Measurements from ENCODE around the gene NDUFAB1. TPM values are rescaled to one million over a fixed set of nuclear protein-coding genes. Genes with fewer than 3 reads are reported as not detected.

Gene NDUFAB1
- total RNA-seq, 1 donor from 2014 or later: 66.7 TPM

- Mint-ChIP-seq H3K9me3 (no peaks in the 10 kb centered on the region), H3K36me3 (peaks cover 22% of the 10 kb centered on the region), H3K4me3 (no peak overlapping the region), H3K27ac (no peak overlapping the region), H3K27me3 (ENCODE audit: low read depth) (no peaks in the 10 kb centered on the region), H3K4me1 (no peaks in the 10 kb centered on the region)
- TF ChIP-seq, protein P1, sequence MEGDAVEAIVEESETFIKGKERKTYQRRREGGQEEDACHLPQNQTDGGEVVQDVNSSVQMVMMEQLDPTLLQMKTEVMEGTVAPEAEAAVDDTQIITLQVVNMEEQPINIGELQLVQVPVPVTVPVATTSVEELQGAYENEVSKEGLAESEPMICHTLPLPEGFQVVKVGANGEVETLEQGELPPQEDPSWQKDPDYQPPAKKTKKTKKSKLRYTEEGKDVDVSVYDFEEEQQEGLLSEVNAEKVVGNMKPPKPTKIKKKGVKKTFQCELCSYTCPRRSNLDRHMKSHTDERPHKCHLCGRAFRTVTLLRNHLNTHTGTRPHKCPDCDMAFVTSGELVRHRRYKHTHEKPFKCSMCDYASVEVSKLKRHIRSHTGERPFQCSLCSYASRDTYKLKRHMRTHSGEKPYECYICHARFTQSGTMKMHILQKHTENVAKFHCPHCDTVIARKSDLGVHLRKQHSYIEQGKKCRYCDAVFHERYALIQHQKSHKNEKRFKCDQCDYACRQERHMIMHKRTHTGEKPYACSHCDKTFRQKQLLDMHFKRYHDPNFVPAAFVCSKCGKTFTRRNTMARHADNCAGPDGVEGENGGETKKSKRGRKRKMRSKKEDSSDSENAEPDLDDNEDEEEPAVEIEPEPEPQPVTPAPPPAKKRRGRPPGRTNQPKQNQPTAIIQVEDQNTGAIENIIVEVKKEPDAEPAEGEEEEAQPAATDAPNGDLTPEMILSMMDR (IDR thresholded peaks at IDR 0.05; ENCODE audit: unreplicated experiment): no peak
- no peak for DNase-seq (ENCODE audit: low spot score in 2 of 2, unreplicated experiment in 2 of 2)
Measured at GRCh38 chr16:23573817-23574216, 22.3 kb downstream of the NDUFAB1 start.

- no peak for DNase-seq (ENCODE audit: low spot score in 2 of 2, unreplicated experiment in 2 of 2)
- Mint-ChIP-seq H3K9me3 (no peaks in the 10 kb centered on the region), H3K4me3 (no peak overlapping the region), H3K27ac (no peak overlapping the region), H3K27me3 (ENCODE audit: low read depth) (no peaks in the 10 kb centered on the region), H3K36me3 (peaks cover 29% of the 10 kb centered on the region), H3K4me1 (no peaks in the 10 kb centered on the region)
- TF ChIP-seq, protein P1 (IDR thresholded peaks at IDR 0.05; ENCODE audit: unreplicated experiment): no peak
Measured at GRCh38 chr16:23572394-23572793, 23.7 kb downstream of the NDUFAB1 start.

DNA sequence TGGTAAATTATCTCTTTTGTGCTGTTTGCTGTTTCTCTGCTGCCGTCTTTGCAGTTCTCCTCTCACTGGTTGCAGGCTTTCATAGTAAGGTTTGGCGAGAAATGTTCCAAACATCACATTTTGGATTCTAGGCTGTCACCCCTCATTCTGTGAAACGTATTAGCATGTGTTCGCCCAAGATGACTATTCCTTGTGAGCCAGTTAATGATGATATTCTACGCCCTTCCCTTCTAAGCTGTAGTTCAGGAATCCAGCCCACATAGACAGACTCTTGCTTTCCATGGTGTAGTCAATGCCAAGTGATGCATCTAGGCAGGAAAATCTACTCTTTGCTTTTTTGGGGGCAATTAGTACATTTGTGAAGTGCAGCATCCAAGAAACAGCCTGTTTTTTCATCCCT lies 24.2 kb downstream of the NDUFAB1 start:
- Mint-ChIP-seq H3K36me3 (peaks cover 34% of the 10 kb centered on the region), H3K27ac (no peak overlapping the region), H3K9me3 (no peaks in the 10 kb centered on the region), H3K4me1 (no peaks in the 10 kb centered on the region), H3K27me3 (ENCODE audit: low read depth) (no peaks in the 10 kb centered on the region), H3K4me3 (no peak overlapping the region)
- DNase-seq (ENCODE audit: low spot score in 2 of 2, unreplicated experiment in 2 of 2): no peak
- TF ChIP-seq, protein P1 (IDR thresholded peaks at IDR 0.05; ENCODE audit: unreplicated experiment): no peak

GRCh38 chr16:23570992-23571632 lies 25.0 kb downstream of the NDUFAB1 start:
- H3K36me3 Mint-ChIP-seq: peaks cover 38% of the 10 kb centered on the region
- H3K27me3 Mint-ChIP-seq (ENCODE audit: low read depth): no peaks in the 10 kb centered on the region
- no peaks in the 10 kb centered on the region for H3K9me3 Mint-ChIP-seq
- H3K27ac Mint-ChIP-seq: peak overlapping the region; percentile 53
- H3K4me3 Mint-ChIP-seq: no peak overlapping the region
- TF ChIP-seq, protein P1 (IDR thresholded peaks at IDR 0.05; ENCODE audit: unreplicated experiment): no peak
- no peak for DNase-seq (ENCODE audit: low spot score in 2 of 2, unreplicated experiment in 2 of 2)
- H3K4me1 Mint-ChIP-seq: no peaks in the 10 kb centered on the region

DNA sequence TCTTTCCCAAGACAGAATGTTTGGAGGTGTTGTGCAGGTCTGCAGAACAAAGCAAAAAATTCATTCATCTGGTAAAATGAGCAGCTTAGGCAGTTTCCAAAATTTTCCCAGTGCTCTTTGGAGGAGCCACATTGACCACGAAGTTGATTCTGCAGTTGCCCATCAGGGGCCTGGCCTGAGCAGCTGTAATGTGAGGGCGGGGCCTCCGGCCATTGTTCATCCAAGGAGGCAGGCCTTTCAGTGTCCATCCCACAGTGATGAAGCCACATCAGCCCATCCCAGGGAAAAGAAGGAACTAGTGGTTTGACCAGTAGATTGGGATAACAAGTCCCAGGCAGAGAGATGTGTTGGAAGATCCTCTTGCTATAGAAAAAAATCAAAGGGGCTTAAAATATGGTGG lies 28.5 kb downstream of the NDUFAB1 start:
- H3K4me1 Mint-ChIP-seq: no peaks in the 10 kb centered on the region
- no peak overlapping the region for H3K4me3 Mint-ChIP-seq
- DNase-seq (ENCODE audit: low spot score in 2 of 2, unreplicated experiment in 2 of 2): no peak
- TF ChIP-seq, protein P1 (IDR thresholded peaks at IDR 0.05; ENCODE audit: unreplicated experiment): no peak
- H3K27me3 Mint-ChIP-seq (ENCODE audit: low read depth): no peaks in the 10 kb centered on the region
- H3K9me3 Mint-ChIP-seq: no peaks in the 10 kb centered on the region
- H3K27ac Mint-ChIP-seq: no peak overlapping the region
- H3K36me3 Mint-ChIP-seq: peaks cover 56% of the 10 kb centered on the region

Measured in mesothelial cell of epicardium (in vitro differentiated cells).